Measurements from ENCODE around the gene MCM3. TPM values are rescaled to one million over a fixed set of nuclear protein-coding genes. Genes with fewer than 3 reads are reported as not detected.

The MCM3 gene
- total and polyA plus RNA-seq, 2 donors (not counting 1 experiment from before 2014, with no cell fraction given), result 34.3 to 58.5 TPM

DNA sequence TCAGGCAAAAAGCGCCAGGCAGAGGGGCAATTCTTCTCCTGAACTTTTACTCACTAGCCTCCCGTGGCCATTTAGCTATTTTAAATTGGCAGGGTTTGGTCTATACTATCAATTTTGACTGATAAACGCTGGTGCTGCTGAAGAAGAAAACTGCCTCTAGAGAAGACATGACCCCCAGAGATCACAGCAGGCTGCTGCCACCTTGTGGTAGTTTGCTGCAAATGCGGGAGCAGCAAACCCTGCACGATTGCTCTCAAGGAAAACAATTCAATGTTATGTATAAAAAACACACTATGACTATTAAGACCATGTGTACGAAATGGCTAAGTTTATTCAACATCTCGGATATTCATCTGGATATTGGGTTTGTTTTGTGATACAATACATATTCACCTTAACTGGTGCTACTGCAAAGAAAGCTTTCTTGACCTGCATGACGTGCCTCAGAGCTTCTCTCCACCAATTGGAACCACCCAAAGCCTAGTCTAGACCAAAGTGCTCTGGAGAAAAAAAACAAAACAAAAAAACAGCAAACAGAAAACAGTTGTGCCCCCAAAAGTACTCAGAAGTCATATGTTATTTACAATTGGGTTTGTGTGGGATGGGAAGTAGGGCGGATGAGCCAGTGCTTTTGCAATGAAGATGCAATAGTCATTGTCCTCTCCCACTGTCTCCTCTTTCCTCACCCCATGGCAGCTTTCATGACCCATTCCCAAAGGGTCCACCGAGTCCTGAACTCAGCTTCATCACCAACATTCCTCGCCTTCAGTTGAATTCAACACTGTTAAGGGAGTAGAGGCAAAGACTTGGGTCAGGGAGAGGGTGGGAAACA lies 20.6 kb downstream of the MCM3 start:
- no peak for TF ChIP-seq EZH2 (IDR thresholded peaks at IDR 0.05; ENCODE audit: borderline replicate concordance, insufficient read depth, low read depth, low read length, poor library complexity, severe bottlenecking)
- TF ChIP-seq, protein P1, sequence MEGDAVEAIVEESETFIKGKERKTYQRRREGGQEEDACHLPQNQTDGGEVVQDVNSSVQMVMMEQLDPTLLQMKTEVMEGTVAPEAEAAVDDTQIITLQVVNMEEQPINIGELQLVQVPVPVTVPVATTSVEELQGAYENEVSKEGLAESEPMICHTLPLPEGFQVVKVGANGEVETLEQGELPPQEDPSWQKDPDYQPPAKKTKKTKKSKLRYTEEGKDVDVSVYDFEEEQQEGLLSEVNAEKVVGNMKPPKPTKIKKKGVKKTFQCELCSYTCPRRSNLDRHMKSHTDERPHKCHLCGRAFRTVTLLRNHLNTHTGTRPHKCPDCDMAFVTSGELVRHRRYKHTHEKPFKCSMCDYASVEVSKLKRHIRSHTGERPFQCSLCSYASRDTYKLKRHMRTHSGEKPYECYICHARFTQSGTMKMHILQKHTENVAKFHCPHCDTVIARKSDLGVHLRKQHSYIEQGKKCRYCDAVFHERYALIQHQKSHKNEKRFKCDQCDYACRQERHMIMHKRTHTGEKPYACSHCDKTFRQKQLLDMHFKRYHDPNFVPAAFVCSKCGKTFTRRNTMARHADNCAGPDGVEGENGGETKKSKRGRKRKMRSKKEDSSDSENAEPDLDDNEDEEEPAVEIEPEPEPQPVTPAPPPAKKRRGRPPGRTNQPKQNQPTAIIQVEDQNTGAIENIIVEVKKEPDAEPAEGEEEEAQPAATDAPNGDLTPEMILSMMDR (IDR thresholded peaks at IDR 0.05), result peak; percentile 97
- Histone ChIP-seq H2AFZ (ENCODE audit: insufficient read depth, low read depth, low read length, poor library complexity, severe bottlenecking) (no peak overlapping the region), H3K4me3 (ENCODE audit: control extremely low read depth in 1 of 5, extremely low read depth in 1 of 5, insufficient read depth in 1 of 5, low read depth in 2 of 5, low read length in 4 of 5) (no peak overlapping the region), H3K27ac (ENCODE audit: low read length in 2 of 2) (no peak overlapping the region), H3K4me2 (replicated peaks; ENCODE audit: low read depth, low read length, poor library complexity, severe bottlenecking) (no peak overlapping the region), H3K27me3 (replicated peaks in 1 of 4; ENCODE audit: control extremely low read depth in 1 of 4, control insufficient read depth in 3 of 4, insufficient read depth in 4 of 4, low read length in 3 of 4) (no peaks in the 10 kb centered on the region), H3K9me3 (ENCODE audit: control extremely low read depth in 1 of 3, control insufficient read depth in 2 of 3, insufficient read depth in 1 of 3, low read length in 2 of 3) (no peaks in the 10 kb centered on the region), H3K79me2 (ENCODE audit: control insufficient read depth, insufficient read depth, low read length) (no peaks in the 10 kb centered on the region), H3K9ac (ENCODE audit: low read length) (no peak overlapping the region), H3K36me3 (replicated peaks in 1 of 2; ENCODE audit: control extremely low read depth in 1 of 2, control insufficient read depth in 1 of 2, extremely low read depth in 1 of 2, insufficient read depth in 2 of 2, low read length in 1 of 2) (peaks cover 1 to 59% of the 10 kb centered on the region in 2 experiments), H3K4me1 (ENCODE audit: control insufficient read depth in 2 of 2, insufficient read depth in 2 of 2, low read length in 2 of 2) (no peaks in the 10 kb centered on the region), H4K20me1 (ENCODE audit: control insufficient read depth, insufficient read depth, low read length, poor library complexity, severe bottlenecking) (peaks cover 8% of the 10 kb centered on the region)
- 0% methylated on average over 1 of the region's 11 CpGs for WGBS (ENCODE audit: insufficient coverage)
- CTCF ChIA-PET, result interaction anchor here (0.6 to 4.3 kb wide), 23 partner anchors 10 to 1199 kb away, joined by 3 to 32 read pairs (median 4); partner anchors contain the start of gene MCM3
- H3K4me1 Mint-ChIP-seq, result peaks cover 6% of the 10 kb centered on the region
- POLR2A ChIA-PET, result no interaction called here
- H3K27me3 Mint-ChIP-seq, result no peaks in the 10 kb centered on the region
- peak overlapping the region; percentile 23 for H3K27ac Mint-ChIP-seq
- ATAC-seq (ENCODE audit: low read depth), result peak; percentile 85
- H3K9me3 Mint-ChIP-seq (ENCODE audit: insufficient read depth), result no peaks in the 10 kb centered on the region
- intact Hi-C loops (cut with micrococcal nuclease), result loop anchor here (2.0 kb wide), 1 partner anchor 101 kb away; no protein-coding TSS in a partner anchor
- H3K4me3 Mint-ChIP-seq, result no peak overlapping the region
- peak; percentile 70 for DNase-seq
